HG02678 (cell line): ENCODE measurements around the gene FOXN4.

ENCODE experiments used
- ATAC-seq: cut with Tn5 transposase; IDR thresholded peaks from one replicate; pipeline ENCODE4 v1.9.1; 2021; ENCODE audit warnings: mild to moderate bottlenecking, moderate library complexity; ENCODE audit not compliant: unreplicated experiment

FOXN4 gene

DNA sequence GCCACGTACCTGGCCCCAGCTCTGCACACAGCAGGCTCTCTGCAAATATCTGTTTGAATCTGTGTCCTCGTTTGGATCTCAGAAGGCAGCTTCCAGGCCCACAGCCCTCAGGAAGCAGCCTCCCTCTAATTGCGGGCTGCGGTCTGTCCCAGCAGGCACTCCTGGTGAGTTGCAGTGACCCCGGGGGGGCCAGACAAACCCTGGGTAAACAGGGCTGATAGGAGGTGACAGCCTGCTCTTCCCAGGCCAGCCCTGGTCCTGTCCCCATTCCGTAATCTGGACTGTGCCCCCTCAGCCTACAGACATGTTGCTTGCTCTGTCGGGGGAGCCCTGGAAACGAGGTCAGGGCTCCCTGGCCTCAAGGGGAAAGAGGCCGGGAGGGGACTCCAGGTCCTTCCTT, 2.0 kb downstream of the FOXN4 start:
- no peak for ATAC-seq

DNA sequence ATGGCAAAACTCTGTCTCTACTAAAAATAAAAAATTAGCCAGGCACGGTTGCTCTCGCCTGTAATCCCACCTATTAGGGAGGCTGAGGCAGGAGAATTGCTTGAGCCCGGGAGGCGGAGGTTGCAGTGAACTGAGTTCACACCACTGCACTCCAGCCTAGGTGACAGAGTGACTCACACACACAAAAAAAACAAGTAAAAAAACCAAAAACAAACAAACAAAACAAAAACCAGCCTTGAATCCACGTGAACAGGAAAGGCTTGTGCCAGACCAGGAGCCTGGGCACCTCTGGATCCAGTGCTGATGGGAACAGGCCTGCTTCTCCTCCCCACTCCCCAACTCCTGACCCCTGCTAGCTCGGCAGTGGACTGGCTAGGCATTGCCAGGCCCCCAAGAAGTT, 3.5 kb downstream of the FOXN4 start:
- no peak for ATAC-seq

DNA sequence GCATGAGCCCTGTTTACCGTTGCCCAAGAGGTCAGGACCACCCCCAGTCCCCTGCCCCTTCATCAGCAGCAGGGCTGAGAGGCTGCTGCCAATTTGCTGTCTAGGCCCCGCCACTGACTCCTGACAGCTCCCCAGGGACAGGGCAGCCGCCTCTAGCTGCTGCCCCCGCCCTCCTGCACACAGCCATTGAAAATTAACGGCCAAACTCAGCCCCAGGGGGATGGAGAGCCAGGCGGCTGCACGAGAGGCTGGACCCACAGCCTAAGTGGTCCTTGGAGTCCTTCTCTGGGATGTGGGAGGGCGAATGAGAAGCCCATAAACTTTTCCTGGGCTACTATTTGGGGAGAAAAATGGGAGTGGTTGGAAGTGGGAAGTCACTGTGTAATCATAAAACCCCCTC, 4.6 kb downstream of the FOXN4 start:
- no peak for ATAC-seq

DNA sequence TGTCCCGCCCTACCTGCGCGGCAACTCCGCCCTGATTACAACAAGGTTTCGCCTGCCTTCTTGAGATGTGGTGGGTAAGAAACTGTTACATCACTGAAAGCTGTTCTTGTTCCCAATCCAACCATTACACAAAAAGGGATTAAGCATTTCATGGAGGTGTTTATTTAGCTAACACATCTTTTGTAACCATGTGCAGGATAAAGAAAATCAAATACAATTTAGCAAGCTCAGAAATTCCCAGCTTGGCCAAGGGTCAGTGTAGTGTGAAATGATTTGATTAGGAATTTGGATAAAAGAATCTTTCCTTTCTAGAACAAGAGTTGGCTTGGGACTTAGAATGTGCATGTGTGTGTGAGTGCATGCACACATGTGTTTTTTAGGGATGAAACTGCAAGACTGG, 6.3 kb downstream of the FOXN4 start:
- ATAC-seq, result no peak

DNA sequence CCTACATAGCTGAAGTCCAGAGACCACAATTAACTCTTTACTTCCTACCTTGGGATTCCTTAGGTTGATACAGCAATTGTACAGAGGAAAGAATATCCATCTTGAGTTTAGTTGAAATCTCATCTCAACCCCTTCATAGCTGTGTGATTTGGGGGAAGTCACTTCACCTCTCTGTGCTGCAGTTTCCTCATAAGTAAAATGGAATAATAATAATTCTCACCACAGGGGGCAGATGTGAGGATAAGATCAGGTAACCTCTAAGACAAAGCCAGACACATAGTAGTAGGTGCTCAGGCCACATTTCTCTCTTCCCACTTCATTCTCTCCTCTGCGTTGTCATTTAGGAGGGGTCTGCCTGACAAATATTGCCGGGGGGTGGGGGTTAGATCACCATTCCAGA, 6.7 kb downstream of the FOXN4 start:
- ATAC-seq, result no peak

DNA sequence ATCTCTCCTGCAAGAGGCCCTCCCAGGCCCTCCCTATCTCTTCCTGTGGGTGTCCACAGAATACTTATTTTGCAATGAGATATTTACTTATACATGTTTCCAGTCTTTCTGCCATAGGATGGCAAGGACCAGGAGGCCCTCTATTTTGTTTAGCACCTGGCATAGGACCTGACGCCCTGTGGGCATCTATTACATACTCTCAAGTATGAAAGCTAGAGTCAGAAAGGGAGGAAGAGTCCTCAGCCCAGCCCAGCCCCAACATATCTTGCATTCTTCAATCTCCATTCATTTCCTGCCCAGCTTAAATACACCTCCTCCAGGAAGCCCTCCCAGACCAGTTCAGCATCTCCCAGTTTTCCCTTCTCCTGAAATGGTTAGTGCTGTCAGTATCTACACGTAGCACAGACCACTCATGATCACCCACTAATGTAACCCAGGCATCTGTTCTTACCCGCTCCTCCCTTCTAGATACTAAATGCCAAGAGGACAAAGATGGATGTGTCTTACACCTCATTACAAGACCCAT, 7.4 kb downstream of the FOXN4 start:
- no peak for ATAC-seq

DNA sequence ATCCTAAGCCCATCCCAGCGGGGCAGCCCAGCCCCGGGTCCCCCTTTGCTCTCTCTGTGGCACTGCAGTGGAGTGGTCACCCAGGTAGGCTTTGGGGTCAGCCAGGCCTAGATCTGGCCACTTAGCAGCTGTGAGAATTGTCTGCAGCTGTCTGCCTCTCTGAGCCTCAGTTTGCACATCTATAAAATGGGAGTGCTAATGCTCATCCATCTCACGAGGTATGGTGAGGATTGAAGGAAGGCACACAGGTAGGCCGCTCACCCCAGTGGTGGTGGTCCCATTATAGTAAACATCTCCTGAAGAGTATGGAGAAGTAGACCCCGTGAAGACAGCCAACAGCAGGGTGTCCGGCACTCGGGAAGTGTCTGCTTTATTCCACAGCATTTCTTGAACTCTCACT, 9.2 kb downstream of the FOXN4 start:
- no peak for ATAC-seq

DNA sequence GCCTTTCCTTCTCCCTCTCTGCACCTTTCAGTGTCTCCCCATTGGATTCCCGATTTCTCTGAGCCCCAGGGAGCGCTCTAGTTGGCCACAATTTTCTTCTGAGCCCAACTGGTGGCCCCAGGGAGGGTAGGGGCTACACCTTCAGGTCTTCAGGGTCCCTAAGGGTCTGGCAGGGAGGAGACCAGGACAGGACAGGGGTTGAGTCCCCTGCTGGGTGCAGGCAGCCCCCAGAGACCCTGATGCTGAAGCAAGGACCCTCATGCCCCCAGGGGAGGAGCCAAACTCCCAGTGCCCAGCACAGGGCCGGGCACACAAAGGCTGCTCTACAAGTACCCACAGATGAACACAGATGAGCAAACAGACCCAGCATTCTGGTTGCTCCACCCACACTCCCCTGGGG, 12.7 kb downstream of the FOXN4 start:
- ATAC-seq, result no peak

DNA sequence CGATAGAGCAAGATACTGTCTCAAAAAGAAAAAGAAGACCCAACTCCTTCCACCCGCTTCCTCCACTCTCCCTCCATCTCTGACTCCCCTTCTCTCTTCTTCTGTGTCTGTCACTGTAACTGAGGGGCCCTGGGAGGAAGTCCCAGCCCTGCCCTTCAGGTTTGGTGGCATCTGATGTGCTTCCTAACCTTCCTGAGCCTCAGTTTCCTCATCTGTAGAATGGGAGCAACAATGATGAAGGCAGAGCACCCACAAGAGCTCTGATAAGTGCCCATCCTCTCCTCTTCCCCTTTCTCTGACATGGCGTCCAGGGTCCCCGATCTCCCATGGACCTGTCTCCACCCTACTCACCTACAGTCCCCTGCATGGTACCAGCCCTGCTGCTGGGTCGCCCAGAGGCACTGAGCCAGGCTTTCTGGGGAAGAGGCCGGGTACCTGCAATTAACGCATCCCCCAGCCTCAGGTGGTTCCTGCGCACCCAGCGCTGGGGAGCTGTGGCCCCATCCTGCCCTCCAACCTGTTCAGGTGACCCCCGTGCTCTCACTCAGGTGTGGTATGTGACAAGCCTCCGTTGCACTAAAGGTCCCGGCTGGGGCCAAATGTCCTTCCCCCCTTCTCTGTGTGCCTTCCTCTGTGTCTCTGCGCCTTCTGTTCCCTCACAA, 13.2 kb downstream of the FOXN4 start:
- no peak for ATAC-seq

DNA sequence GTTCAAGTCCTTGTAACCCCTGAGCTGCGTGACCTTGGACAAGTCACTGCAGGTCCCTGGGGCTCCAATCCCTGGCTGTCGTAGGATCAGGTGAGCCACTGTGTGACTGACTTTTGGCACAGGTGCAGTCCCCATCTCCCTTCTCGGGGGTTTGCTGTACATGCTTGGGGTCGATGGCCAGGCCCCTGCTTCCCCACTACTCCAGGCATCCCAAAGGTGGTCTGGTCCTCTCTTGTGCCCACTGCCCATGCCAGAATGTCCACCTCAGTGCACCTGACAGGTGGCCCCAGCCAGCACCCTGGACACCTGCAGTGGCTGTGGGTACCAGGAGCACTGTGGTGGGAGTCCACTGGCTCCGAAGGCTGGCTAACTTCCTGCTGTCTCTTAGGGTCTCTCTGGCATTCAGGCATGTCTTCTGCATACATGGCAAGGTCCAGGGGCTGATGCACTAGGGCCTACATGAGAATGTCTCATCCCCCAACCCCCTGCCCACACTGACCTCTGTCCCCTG, 14.7 kb downstream of the FOXN4 start:
- no peak for ATAC-seq

DNA sequence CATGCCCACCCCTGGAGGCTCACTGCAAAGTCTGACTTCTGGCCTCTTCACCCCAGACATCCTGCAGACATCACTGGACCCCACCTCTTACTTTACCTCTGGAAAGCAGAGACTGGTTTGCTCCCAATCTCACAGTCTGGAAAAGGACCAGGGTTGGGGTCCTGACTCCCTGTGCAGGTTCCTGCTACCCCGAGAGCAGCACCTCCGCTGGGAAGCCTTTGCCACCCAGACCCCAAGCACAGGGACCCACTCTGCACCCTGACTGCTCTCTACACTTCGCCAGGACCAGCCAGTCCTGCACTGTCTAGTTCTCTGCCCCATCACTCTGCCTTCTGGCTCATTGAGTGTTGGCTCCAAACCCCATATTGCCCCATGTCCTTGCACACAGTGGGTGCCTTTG, 16.0 kb downstream of the FOXN4 start:
- ATAC-seq, result no peak

DNA sequence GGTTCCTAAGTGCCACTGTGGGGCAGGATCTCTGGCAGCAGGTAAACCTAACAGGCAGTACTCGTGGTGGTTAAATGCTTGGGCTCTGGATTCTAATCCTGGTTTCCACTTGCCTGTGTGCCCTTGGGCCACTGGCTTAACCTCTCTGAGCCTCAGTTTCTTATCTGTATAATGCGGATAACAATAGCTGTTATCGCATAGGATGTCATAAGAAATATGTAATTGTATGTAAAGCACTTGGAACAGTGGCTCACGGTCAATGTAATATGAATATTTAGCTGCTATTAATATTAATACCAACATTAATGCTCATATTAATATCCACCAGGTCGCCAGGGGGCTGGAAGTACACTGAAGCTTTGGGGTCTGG, 16.8 kb downstream of the FOXN4 start:
- no peak for ATAC-seq

DNA sequence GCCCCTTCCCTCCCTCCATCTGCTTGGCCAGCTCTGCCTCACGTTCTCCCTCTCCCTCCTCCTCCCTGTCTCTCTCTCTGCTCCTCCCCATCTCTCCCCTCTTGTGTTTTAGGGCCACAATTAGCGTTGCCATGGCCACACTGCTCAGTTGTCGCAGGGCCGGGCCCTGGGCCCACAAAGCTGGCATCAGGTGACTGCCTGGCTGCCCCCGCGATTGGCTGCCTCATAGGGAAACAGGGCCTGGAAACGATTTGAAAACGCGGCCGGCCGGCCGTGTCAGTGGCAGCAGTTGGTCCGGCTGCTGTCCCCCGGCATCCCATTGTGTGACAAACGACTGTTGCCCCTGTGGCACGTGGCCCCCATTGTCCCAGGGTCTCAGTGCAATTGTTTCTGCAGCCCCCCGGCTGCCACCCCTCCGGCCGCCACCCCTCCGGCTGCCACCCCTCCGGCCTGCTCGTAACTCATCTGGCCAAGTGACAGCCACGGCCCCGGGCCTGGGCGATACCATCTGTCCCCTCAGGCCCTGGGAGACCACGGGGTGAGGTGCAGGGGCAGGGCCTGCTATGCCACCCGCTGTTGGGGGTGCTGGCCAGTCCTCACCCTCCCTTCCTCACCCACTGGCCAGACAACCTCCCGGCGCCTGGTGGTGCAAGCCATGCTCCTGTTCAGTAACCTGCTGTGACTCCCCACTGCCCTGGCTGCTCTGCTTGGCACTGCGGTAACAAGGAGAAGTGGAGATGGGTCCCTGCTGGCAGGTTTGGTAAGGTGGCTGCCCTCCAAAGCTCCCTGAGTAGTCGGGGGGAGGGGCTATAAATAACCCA, 17.4 kb downstream of the FOXN4 start:
- ATAC-seq, result no peak

DNA sequence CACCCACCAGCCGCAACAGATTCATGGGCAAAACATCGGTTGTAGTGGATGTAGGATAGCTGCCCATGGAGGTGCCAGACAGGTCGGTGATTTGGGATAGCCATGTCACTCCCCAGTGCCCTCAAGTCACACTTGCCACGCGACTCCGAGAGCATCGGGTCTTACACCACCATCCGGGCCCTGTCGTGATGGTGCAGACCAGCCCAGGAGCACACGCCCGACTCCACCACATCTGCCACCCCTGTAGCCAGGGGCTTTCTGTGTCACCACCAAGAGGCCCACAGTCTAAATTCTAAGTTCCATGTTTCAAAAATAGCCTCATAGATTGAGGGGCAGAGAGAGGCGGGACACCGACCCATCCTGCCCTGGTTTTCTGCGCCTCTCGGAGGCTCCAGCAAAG, 18.0 kb downstream of the FOXN4 start:
- no peak for ATAC-seq

DNA sequence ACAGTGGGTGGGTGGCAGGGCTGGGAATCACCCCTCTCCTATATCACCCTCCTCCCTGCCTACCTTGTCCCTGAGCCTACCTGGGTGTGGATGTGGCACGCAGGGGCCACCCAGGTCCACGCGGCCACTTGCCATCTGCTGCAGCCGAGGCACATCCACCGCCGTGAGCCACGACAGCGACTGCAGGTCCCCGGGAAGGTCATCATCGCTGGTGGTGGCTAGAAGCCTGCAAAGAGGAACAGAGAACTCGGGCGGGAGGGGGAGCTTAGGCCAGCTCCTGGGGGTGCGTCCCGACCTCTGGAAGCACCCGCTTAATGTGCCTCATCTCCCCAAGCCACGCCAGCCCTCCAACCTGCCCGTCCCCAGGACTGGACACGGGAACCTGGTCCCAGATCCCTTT, 19.0 kb downstream of the FOXN4 start:
- no peak for ATAC-seq

DNA sequence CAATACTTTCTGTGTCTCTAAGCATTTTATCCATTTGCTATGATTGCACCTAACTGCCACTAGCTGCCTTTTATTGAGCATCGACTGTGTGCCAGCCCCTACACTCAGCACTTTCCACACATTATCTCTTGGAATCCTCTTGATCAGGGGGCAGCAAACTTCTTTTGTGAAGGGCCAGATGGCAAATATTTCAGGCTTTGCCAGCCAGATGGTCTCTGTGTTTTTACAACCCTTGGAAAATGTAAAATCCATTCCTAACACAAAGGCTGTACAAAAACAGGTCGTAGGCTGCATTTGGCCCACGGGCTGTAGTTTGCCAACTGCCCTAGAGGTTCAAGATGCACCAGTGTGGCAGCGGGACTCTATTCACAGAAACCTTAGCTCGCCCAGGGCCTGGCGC, 19.5 kb downstream of the FOXN4 start:
- no peak for ATAC-seq

DNA sequence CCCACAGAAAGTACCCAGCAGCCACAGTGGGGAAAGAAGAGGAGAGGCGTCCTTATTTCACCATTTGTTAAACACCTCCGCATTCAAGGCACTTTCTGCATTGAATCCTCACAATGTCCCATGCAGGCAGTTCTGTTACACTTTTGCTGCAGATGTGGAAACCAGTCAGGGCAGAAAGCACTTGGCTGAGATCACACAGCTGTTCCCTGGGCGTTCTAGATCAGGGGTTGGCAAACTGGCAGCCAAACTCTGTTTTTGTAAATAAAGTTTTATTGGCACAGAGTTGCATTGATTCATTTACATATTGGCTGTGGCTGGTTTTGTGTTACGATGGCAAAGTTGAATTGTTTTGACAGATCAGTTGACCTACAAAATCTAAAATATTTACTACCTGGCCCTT, 20.1 kb downstream of the FOXN4 start:
- ATAC-seq, result no peak

DNA sequence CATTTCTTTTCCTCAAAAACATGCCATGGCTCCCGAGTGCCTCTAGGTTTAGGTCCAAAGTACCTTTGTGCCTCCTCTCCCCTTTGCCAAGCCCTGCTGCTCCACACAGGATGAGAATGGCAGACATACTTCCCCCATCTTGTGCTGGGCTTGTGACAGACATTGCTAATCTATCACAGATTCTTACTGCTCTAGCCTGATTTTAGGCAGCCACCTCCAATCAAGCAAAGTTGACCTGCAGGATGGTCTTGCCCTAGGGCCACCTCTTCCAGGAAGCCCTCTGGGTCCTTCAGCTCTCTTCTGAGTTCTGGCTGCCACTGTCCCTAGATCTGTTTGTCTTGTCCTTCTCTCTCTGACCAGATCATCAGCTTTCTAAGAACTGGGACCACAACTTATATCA, 20.5 kb downstream of the FOXN4 start:
- ATAC-seq, result no peak

DNA sequence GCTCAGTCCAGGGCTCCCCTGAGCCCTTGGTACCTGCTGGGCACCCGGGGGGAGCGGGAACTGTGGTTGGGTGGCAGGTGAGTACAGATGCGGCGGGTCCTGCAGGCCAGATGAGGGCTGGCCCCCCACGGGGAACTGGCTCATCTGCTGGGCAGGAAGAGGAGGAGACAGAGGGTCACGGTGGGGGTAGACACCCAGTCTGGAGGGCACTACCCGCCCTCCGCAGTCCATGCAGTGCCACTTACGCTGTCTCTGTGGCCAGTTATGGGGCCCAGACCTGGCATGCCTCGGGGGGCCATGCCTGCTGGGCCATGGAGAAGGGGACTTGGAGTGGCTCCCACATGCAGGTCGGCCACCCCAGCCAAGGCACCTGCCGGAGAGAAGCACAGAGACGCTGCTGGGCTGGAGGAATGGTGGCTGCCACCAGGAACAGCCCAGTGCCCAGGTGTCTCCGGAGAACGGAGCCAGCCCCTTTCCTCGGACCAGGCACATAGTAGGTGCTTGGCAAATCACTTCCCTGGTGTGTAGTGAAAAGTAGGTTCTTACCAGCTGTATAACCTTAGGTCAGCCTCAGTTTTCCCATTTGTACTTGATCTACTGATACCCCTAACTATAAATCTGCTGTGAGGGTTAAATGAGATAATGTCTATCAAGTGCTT, 21.1 kb downstream of the FOXN4 start:
- ATAC-seq, result no peak

DNA sequence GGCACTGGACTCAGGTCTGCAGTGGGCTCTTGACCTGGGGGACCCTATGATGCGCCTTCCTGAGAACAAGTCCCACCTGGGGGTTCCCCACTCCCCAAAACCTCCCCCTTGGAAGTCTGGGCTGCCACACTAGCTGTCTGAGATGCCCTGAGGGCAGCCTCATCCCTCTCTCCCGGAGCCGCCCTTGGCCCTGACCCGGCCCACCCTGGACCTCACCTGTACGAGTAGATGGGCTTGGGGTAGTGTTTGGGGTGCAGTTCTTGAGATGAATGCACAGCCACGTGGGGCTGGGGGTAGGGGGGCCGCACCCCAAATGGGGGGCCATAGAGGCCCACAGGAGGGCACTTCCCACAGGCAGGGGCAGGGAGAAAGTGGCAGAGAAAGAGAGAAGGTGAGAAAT, 21.9 kb downstream of the FOXN4 start:
- no peak for ATAC-seq

DNA sequence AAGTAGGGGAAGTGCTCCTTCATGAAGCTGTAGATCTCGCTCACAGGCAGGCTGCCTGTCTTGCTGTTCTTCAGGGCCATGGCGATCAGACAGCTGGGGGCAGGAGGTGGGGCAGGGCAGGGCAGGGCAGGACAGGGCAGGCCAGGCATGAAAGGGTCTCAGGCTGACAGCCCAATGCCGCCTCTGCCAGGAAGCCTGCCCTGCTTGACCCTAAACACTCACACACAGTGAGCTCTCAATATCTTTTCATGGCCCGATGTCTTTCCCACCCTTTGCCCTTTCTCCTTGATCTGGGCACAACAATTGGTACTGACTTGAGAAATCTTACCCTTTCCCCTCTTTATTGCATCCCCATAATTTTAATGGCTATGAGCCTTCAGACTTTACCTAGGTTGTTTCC, 22.4 kb downstream of the FOXN4 start:
- no peak for ATAC-seq

DNA sequence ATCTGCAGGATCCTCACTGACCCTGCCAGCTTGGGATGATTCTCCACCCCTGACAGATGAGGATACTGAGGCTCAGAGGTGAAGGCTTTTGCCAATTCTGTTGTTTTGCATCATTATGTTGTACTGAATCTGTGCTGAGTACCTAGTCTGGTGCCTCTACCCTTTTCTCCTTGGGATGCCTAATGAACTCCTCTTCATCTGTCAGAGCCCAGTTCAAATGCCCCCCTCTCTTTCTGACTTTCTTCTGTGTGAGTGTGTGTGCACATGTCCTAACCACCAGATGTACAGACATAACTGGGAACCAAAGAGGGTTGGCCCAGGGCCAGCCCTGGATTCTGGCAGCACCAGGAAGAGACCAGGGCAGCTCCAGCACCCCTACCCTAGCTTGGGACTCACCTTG, 22.8 kb downstream of the FOXN4 start:
- no peak for ATAC-seq
